NB4 (cell line): ENCODE data around the gene TEX12.
A peak's percentile ranks its signal among the peaks of the same experiment; 100 is the strongest.

Experiments
- DNase-seq: peaks from one replicate; pipeline ENCODE4 v3.0.0; 2010; ENCODE audit warnings: low read depth
- H3K4me3 ChIP-seq: one replicate; pipeline ENCODE4 v1.5.1; 2011; ENCODE audit warnings: mild to moderate bottlenecking, low read depth, low read length, moderate library complexity
- MYC ChIP-seq: IDR thresholded peaks from 2 replicates; pipeline ENCODE4 v1.6.1; 2011; ENCODE audit warnings: low read depth, low read length
- POLR2A ChIP-seq: IDR thresholded peaks from 2 replicates; pipeline ENCODE4 v1.6.1; 2011; ENCODE audit warnings: mild to moderate bottlenecking; ENCODE audit not compliant: insufficient read length; ENCODE audit errors: extremely low read depth
- TF ChIP-seq, protein P1 (sequence below): IDR thresholded peaks from 2 replicates; pipeline ENCODE4 v1.6.1; 2011; ENCODE audit warnings: low read depth, low read length
- TF ChIP-seq, protein P2 (sequence below): IDR thresholded peaks from one replicate; pipeline ENCODE4 v1.5.1; 2012; ENCODE audit warnings: low read depth, low read length

The TEX12 gene

DNA sequence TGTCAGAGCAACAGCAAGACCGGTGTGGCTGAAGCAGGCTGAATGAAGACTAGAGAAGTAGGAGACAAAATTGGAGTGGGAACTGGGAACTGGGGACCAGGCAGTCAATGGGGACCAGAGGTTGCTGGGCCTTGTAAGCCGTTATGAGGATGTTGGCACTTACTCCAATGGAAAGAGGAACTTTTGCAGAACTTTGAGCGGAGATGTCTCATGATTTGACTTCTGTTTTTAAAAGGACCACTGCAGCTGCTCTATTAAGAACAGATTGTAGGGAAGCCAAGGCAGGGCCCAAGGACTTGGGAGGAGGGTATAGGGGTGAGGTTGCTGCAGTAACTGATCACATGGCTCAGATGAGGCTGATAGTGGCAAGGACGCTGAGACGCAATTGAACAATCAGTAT lies 37.5 kb upstream of the TEX12 start:
- no peak for TF ChIP-seq POLR2A
- TF ChIP-seq, protein P1, sequence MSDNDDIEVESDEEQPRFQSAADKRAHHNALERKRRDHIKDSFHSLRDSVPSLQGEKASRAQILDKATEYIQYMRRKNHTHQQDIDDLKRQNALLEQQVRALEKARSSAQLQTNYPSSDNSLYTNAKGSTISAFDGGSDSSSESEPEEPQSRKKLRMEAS: no peak
- TF ChIP-seq, protein P2, sequence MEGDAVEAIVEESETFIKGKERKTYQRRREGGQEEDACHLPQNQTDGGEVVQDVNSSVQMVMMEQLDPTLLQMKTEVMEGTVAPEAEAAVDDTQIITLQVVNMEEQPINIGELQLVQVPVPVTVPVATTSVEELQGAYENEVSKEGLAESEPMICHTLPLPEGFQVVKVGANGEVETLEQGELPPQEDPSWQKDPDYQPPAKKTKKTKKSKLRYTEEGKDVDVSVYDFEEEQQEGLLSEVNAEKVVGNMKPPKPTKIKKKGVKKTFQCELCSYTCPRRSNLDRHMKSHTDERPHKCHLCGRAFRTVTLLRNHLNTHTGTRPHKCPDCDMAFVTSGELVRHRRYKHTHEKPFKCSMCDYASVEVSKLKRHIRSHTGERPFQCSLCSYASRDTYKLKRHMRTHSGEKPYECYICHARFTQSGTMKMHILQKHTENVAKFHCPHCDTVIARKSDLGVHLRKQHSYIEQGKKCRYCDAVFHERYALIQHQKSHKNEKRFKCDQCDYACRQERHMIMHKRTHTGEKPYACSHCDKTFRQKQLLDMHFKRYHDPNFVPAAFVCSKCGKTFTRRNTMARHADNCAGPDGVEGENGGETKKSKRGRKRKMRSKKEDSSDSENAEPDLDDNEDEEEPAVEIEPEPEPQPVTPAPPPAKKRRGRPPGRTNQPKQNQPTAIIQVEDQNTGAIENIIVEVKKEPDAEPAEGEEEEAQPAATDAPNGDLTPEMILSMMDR: no peak
- TF ChIP-seq MYC: no peak
- peak; percentile 20 for DNase-seq
- H3K4me3 ChIP-seq: no peak overlapping the region

DNA sequence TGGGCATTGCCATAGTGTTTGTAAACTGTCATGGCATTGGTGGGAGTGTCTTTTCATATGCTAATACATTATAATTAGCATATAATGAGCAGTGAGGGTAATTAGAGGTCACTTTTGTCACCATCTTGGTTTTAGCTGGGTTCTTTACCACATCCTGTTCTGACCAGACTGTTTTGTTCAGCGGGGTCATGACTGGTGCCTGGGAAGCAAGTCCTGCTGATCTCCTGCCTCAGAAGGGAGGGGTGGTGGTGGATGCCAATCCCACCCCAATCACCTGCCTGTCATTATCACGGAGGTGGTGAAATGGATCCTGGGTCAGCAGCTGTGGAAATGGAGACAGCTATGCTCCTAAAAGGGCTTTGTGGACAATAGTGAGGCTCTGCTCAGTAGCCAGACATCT lies 34.4 kb upstream of the TEX12 start:
- peak; percentile 22 for DNase-seq
- no peak overlapping the region for H3K4me3 ChIP-seq
- TF ChIP-seq POLR2A: no peak
- TF ChIP-seq, protein P1: no peak
- TF ChIP-seq MYC: no peak
- TF ChIP-seq, protein P2: no peak

DNA sequence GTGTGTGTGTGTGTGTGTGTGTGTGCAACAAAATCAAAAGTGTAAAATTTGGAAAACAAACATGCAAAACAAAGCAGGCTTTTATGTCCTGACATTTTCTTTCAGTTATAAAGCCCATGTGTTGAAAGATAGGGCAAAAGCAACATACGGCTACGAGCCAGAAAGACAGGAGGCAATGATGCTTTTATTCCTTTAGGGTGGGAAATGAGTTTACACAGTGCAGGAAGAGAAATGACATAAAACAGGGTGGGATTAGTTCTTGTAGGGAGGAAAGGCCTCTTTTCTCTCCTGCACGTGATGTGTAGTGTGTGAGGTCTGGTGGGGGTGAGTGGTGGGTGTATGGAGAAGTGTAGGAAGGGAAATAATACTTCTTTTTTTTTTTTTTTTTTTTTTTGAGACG lies 32.7 kb upstream of the TEX12 start:
- no peak overlapping the region for H3K4me3 ChIP-seq
- no peak for TF ChIP-seq POLR2A
- TF ChIP-seq, protein P2: no peak
- TF ChIP-seq, protein P1: no peak
- no peak for TF ChIP-seq MYC
- no peak for DNase-seq

DNA sequence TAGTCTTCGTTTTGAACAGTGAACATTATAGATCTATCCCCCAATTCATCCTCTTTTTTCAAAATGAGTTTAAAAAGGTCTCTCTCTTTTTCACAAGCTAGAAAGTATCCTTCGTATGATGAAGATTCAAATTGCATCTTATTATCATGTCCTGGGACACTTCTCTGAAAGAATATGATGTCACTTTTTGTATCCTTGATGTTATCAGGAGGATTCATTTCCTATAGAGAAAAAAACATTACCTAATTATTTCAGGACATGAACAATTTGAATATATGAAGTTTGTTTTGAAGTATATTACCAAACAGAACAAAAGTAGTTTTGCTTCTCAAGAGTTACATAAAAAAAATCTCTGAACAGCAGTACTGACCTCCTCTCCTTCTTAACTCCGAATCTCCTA lies 23.6 kb upstream of the TEX12 start:
- DNase-seq: no peak
- no peak overlapping the region for H3K4me3 ChIP-seq
- TF ChIP-seq MYC (no peak), POLR2A (no peak)
- TF ChIP-seq, protein P2: no peak
- TF ChIP-seq, protein P1: no peak

DNA sequence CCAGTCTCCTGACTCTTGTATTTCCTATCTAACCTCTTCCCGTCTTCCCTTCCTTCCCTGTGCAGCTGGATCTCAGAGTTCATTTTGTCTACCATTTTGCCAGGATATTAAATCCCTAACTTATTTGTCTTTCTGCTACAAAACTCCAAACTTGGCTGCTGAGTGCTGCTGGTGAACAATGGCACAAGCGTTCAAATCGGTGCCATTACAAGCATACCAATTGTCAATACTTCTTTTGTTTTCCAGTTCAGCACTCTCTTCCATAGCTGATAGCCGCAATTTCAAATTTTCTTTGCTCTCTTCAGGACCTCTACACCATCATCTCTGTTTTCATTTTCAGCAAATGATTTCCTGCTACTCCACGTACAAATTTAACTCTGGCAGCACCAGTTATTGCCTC lies 16.7 kb upstream of the TEX12 start:
- no peak for TF ChIP-seq MYC
- TF ChIP-seq, protein P2: no peak
- TF ChIP-seq, protein P1: no peak
- no peak for TF ChIP-seq POLR2A
- DNase-seq: no peak
- H3K4me3 ChIP-seq: no peak overlapping the region
